GM19324 (cell line): Measurements from ENCODE around the gene STK32B.

Experiments
- ATAC-seq: cut with Tn5 transposase; IDR thresholded peaks from one replicate; pipeline ENCODE4 v1.9.1; 2021; ENCODE audit warnings: mild to moderate bottlenecking, moderate library complexity; ENCODE audit not compliant: unreplicated experiment, low FRiP score

The STK32B gene

GRCh38 chr4:5460106-5460801 is 409.0 kb downstream of the STK32B start:
- no peak for ATAC-seq

GRCh38 chr4:5461477-5461876 is 410.2 kb downstream of the STK32B start:
- no peak for ATAC-seq

GRCh38 chr4:5462254-5462835 is 411.1 kb downstream of the STK32B start:
- ATAC-seq: no peak

GRCh38 chr4:5462896-5463295 is 411.6 kb downstream of the STK32B start:
- no peak for ATAC-seq

- no peak for ATAC-seq
Measured at GRCh38 chr4:5463361-5463760, 412.1 kb downstream of the STK32B start.

GRCh38 chr4:5463936-5464650 is 412.8 kb downstream of the STK32B start:
- no peak for ATAC-seq

GRCh38 chr4:5465529-5465928 is 414.2 kb downstream of the STK32B start:
- ATAC-seq: no peak

GRCh38 chr4:5465956-5466355 is 414.7 kb downstream of the STK32B start:
- no peak for ATAC-seq

GRCh38 chr4:5467111-5467510 is 415.8 kb downstream of the STK32B start:
- no peak for ATAC-seq

GRCh38 chr4:5469151-5469775 is 418.0 kb downstream of the STK32B start:
- ATAC-seq: no peak

GRCh38 chr4:5469861-5470260 is 418.6 kb downstream of the STK32B start:
- ATAC-seq: no peak

GRCh38 chr4:5470318-5471198 is 419.3 kb downstream of the STK32B start:
- no peak for ATAC-seq

- no peak for ATAC-seq
Measured at GRCh38 chr4:5471206-5471605, 419.9 kb downstream of the STK32B start.

- ATAC-seq: no peak
Measured at GRCh38 chr4:5471691-5472090, 420.4 kb downstream of the STK32B start.

GRCh38 chr4:5472160-5472591 is 420.9 kb downstream of the STK32B start:
- no peak for ATAC-seq

- ATAC-seq: no peak
Measured at GRCh38 chr4:5473125-5473524, 421.8 kb downstream of the STK32B start.

GRCh38 chr4:5474756-5475155 is 423.5 kb downstream of the STK32B start:
- no peak for ATAC-seq

GRCh38 chr4:5477613-5478012 is 426.3 kb downstream of the STK32B start:
- ATAC-seq: no peak

- no peak for ATAC-seq
Measured at GRCh38 chr4:5478169-5478568, 426.9 kb downstream of the STK32B start.

GRCh38 chr4:5478697-5479096 is 427.4 kb downstream of the STK32B start:
- no peak for ATAC-seq
